Measurements from ENCODE around the gene SLC29A2. TPM values are rescaled to one million over a fixed set of nuclear protein-coding genes. Genes with fewer than 3 reads are reported as not detected.

Gene SLC29A2
- polyA plus RNA-seq, 1 of the 3 experiments (the other 2 are of a cell fraction): 3.2 TPM

DNA sequence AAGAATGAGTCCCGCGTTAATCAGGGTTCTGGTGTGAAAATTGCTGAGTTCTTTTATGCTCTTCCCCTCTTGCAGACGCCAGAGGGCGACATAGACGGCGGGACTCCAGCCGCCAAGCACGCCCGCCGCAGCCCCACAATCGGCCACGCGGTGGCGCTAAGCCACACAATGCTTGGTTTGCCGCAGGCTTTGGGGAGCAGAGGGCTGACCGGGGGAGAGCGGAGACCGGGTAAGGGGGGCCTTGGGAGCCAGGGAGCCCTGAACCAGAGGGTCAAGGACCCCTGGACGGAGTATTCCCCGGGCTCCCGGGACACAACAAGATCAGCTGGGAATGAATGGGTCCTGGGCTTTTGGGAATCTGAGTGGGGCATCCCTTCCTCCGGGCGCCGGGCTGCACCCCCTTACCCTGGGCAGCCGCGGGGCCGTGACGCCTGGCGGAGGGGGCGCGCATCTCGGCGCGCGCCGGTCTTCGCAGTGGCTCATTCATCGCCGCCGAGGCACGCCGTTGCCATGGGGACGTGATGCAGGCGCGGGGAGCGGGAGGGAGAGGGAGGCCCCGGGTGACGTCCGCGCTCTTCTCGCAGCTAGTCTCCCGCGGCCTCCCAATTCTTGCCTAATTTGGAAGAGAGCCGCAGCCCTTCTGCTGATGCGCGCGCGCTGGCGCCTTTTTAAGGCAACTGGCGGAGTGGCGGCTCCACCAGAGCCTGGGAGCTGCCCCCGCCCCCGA, 37.1 kb upstream of the SLC29A2 start (continued):
- TF ChIP-seq RXRA (IDR thresholded peaks at IDR 0.05; ENCODE audit: borderline replicate concordance, low read depth) (no peak), FOXM1 (IDR thresholded peaks at IDR 0.05; ENCODE audit: low read depth) (no peak), EZH2phosphoT487 (IDR thresholded peaks at IDR 0.05; ENCODE audit: borderline replicate concordance, low read depth) (no peak), FOSL2 (IDR thresholded peaks at IDR 0.05; ENCODE audit: borderline replicate concordance, low read depth) (no peak)

DNA sequence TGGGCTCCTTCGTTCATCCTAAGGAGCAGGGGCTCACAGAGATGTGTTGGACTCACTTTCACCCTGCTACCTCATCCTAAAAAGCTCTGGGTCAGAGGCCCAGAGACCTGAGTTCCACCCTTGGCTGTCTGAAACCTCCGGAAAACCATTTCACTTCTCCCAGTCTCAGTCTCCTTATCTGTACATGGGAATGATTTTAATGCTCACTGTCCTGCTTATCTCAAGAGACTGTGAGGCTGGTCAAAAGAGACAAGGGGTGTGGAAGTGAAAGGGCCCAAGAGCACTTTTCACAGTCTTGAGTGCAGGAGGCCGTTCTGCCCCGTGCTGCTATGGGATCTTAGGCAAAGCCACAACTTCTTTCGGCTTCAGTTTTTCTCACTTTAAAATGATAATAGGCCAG, 36.1 kb upstream of the SLC29A2 start:
- no peaks in the 10 kb centered on the region for H3K79me2 ChIP-seq (ENCODE audit: insufficient read depth)
- no peak overlapping the region for H2AFZ ChIP-seq (ENCODE audit: low read depth)
- no peak overlapping the region for H3K4me2 ChIP-seq
- no peaks in the 10 kb centered on the region for H4K20me1 ChIP-seq (ENCODE audit: insufficient read depth)
- CTCF ChIA-PET: interaction anchor here (1.0 to 17.9 kb wide), 15 partner anchors 12 to 271 kb away, joined by 3 to 617 read pairs (median 12); partner anchors contain the start of genes DPP3, MRPL11, NPAS4 and PELI3
- peaks cover 0 to 3% of the 10 kb centered on the region in 2 experiments; a peak in 1 of 4 replicates for H3K4me1 ChIP-seq (ENCODE audit: control insufficient read depth in 1 of 2, insufficient read depth in 2 of 2, low read depth in 1 of 2, low read length in 1 of 2)
- no peaks in the 10 kb centered on the region for H3K36me3 ChIP-seq (replicated peaks in 1 of 2; ENCODE audit: control insufficient read depth in 1 of 2, insufficient read depth in 2 of 2, low read length in 1 of 2)
- no peak overlapping the region for H3K27ac ChIP-seq (ENCODE audit: low read depth in 2 of 2, low read length in 1 of 2)
- no peaks in the 10 kb centered on the region for H3F3A ChIP-seq (replicated peaks; ENCODE audit: insufficient read depth)
- DNase-seq: no peak
- POLR2A ChIA-PET: no interaction called here
- no peaks in the 10 kb centered on the region for H3K9me2 ChIP-seq
- no peaks in the 10 kb centered on the region for H3K9me3 ChIP-seq
- WGBS (ENCODE audit: low lambda C conversion rate): 42% methylated on average over 5 of the region's 5 CpGs
- peaks cover 53% of the 10 kb centered on the region for H3K27me3 ChIP-seq (ENCODE audit: insufficient read depth)
- no peak overlapping the region for H3K9ac ChIP-seq
- no peak overlapping the region for H3K4me3 ChIP-seq (ENCODE audit: low read depth in 2 of 2, low read length in 1 of 2)
- TF ChIP-seq, protein P1, sequence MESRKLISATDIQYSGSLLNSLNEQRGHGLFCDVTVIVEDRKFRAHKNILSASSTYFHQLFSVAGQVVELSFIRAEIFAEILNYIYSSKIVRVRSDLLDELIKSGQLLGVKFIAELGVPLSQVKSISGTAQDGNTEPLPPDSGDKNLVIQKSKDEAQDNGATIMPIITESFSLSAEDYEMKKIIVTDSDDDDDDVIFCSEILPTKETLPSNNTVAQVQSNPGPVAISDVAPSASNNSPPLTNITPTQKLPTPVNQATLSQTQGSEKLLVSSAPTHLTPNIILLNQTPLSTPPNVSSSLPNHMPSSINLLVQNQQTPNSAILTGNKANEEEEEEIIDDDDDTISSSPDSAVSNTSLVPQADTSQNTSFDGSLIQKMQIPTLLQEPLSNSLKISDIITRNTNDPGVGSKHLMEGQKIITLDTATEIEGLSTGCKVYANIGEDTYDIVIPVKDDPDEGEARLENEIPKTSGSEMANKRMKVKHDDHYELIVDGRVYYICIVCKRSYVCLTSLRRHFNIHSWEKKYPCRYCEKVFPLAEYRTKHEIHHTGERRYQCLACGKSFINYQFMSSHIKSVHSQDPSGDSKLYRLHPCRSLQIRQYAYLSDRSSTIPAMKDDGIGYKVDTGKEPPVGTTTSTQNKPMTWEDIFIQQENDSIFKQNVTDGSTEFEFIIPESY (IDR thresholded peaks at IDR 0.05; ENCODE audit: borderline replicate concordance, low read depth): no peak
- TF ChIP-seq SMC3 (IDR thresholded peaks at IDR 0.05; ENCODE audit: low read depth, low read length): no peak
- TF ChIP-seq JUND (IDR thresholded peaks at IDR 0.05): no peak
- TF ChIP-seq RXRA (IDR thresholded peaks at IDR 0.05; ENCODE audit: borderline replicate concordance, low read depth): no peak
- no peak for TF ChIP-seq RAD21 (IDR thresholded peaks at IDR 0.05; ENCODE audit: low read length)
- no peak for TF ChIP-seq FOSL2 (IDR thresholded peaks at IDR 0.05; ENCODE audit: borderline replicate concordance, low read depth)
- TF ChIP-seq NRF1 (IDR thresholded peaks at IDR 0.05; ENCODE audit: low read depth, low read length): no peak
- TF ChIP-seq, protein P2, sequence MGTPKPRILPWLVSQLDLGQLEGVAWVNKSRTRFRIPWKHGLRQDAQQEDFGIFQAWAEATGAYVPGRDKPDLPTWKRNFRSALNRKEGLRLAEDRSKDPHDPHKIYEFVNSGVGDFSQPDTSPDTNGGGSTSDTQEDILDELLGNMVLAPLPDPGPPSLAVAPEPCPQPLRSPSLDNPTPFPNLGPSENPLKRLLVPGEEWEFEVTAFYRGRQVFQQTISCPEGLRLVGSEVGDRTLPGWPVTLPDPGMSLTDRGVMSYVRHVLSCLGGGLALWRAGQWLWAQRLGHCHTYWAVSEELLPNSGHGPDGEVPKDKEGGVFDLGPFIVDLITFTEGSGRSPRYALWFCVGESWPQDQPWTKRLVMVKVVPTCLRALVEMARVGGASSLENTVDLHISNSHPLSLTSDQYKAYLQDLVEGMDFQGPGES (IDR thresholded peaks at IDR 0.05; ENCODE audit: low read depth, low read length): no peak
- TF ChIP-seq EZH2phosphoT487 (IDR thresholded peaks at IDR 0.05; ENCODE audit: borderline replicate concordance, low read depth): no peak
- no peak for TF ChIP-seq FOXM1 (IDR thresholded peaks at IDR 0.05; ENCODE audit: low read depth)
- TF ChIP-seq POLR2AphosphoS5 (IDR thresholded peaks at IDR 0.05; ENCODE audit: low read depth, low read length): no peak
- TF ChIP-seq, protein P3, sequence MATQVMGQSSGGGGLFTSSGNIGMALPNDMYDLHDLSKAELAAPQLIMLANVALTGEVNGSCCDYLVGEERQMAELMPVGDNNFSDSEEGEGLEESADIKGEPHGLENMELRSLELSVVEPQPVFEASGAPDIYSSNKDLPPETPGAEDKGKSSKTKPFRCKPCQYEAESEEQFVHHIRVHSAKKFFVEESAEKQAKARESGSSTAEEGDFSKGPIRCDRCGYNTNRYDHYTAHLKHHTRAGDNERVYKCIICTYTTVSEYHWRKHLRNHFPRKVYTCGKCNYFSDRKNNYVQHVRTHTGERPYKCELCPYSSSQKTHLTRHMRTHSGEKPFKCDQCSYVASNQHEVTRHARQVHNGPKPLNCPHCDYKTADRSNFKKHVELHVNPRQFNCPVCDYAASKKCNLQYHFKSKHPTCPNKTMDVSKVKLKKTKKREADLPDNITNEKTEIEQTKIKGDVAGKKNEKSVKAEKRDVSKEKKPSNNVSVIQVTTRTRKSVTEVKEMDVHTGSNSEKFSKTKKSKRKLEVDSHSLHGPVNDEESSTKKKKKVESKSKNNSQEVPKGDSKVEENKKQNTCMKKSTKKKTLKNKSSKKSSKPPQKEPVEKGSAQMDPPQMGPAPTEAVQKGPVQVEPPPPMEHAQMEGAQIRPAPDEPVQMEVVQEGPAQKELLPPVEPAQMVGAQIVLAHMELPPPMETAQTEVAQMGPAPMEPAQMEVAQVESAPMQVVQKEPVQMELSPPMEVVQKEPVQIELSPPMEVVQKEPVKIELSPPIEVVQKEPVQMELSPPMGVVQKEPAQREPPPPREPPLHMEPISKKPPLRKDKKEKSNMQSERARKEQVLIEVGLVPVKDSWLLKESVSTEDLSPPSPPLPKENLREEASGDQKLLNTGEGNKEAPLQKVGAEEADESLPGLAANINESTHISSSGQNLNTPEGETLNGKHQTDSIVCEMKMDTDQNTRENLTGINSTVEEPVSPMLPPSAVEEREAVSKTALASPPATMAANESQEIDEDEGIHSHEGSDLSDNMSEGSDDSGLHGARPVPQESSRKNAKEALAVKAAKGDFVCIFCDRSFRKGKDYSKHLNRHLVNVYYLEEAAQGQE (IDR thresholded peaks at IDR 0.05; ENCODE audit: low read depth, low read length): no peak
- TF ChIP-seq, protein P4, sequence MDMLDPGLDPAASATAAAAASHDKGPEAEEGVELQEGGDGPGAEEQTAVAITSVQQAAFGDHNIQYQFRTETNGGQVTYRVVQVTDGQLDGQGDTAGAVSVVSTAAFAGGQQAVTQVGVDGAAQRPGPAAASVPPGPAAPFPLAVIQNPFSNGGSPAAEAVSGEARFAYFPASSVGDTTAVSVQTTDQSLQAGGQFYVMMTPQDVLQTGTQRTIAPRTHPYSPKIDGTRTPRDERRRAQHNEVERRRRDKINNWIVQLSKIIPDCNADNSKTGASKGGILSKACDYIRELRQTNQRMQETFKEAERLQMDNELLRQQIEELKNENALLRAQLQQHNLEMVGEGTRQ (IDR thresholded peaks at IDR 0.05; ENCODE audit: borderline replicate concordance, low read depth, low read length): no peak
- no peak for TF ChIP-seq SIN3A (IDR thresholded peaks at IDR 0.05; ENCODE audit: borderline replicate concordance, low read depth, low read length)
- TF ChIP-seq GABPA (IDR thresholded peaks at IDR 0.05; ENCODE audit: low read depth): no peak
- no peak for TF ChIP-seq TCF12 (IDR thresholded peaks at IDR 0.05)
- TF ChIP-seq, protein P5, sequence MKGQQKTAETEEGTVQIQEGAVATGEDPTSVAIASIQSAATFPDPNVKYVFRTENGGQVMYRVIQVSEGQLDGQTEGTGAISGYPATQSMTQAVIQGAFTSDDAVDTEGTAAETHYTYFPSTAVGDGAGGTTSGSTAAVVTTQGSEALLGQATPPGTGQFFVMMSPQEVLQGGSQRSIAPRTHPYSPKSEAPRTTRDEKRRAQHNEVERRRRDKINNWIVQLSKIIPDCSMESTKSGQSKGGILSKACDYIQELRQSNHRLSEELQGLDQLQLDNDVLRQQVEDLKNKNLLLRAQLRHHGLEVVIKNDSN (IDR thresholded peaks at IDR 0.05; ENCODE audit: borderline replicate concordance, low read depth): no peak
- no peak for TF ChIP-seq TEAD4 (IDR thresholded peaks at IDR 0.05; ENCODE audit: borderline replicate concordance, insufficient read depth)

Measured in SK-N-SH (cell line).